Fibroblast of lung (primary cell): ENCODE data around the gene GPR25. TPM values are rescaled to one million over a fixed set of nuclear protein-coding genes. Genes with fewer than 3 reads are reported as not detected.

Source experiments
- DNase-seq, 2 donors: peaks; one replicate each; pipeline versions ENCODE4 v3.0.0 to v3.0.0-alpha.2; 2010; ENCODE audit warnings: low read depth in 2 of 2
- H2AFZ ChIP-seq: 2 replicates; pipeline ENCODE4 v1.5.1; 2012; ENCODE audit warnings: low read length, control low read depth, inconsistent platforms
- H3K27ac ChIP-seq: 2 replicates; pipeline ENCODE4 v1.5.1; 2011; ENCODE audit warnings: low read length, control low read depth; ENCODE audit not compliant: insufficient read depth
- H3K27me3 ChIP-seq: 2 replicates; pipeline ENCODE4 v1.5.1; 2011; ENCODE audit warnings: mild to moderate bottlenecking, low read length; ENCODE audit not compliant: control insufficient read depth, insufficient read depth
- H3K36me3 ChIP-seq: 2 replicates; pipeline ENCODE4 v1.5.1; 2011; ENCODE audit warnings: low read length; ENCODE audit not compliant: control insufficient read depth, insufficient read depth
- H3K4me1 ChIP-seq: 2 replicates; pipeline ENCODE4 v1.5.1; 2011; ENCODE audit warnings: low read length; ENCODE audit not compliant: control insufficient read depth, insufficient read depth; ENCODE audit errors: extremely low read depth
- H3K4me2 ChIP-seq: 2 replicates; pipeline ENCODE4 v1.5.1; 2011; ENCODE audit warnings: low read length, control low read depth; ENCODE audit not compliant: insufficient read depth; ENCODE audit errors: extremely low read depth
- H3K4me3 ChIP-seq, 4 experiments: fragments of 200-600 bp in 1 of 4; sonication (generic) in 1 of 4; replicated peaks in 1 of 4; 2 replicates each; pipeline ENCODE4 v1.5.1; 2011 to 2016; ENCODE audit warnings: low read length in 4 of 4, low read depth in 3 of 4, mild to moderate bottlenecking in 3 of 4, control low read depth in 2 of 4, inconsistent platforms in 1 of 4, mixed read lengths in 1 of 4; ENCODE audit not compliant: insufficient read depth in 1 of 4; ENCODE audit errors: control extremely low read depth in 1 of 4
- H3K79me2 ChIP-seq: 2 replicates; pipeline ENCODE4 v1.5.1; 2012; ENCODE audit warnings: mild to moderate bottlenecking, low read length, inconsistent platforms; ENCODE audit not compliant: control insufficient read depth, insufficient read depth
- H3K9ac ChIP-seq: 2 replicates; pipeline ENCODE4 v1.5.1; 2011; ENCODE audit warnings: mild to moderate bottlenecking, low read length, control low read depth; ENCODE audit not compliant: insufficient read depth
- H3K9me3 ChIP-seq: 2 replicates; pipeline ENCODE4 v1.5.1; 2012; ENCODE audit warnings: low read depth, low read length; ENCODE audit not compliant: control insufficient read depth, insufficient read depth
- H4K20me1 ChIP-seq: 2 replicates; pipeline ENCODE4 v1.5.1; 2011; ENCODE audit warnings: low read length; ENCODE audit not compliant: control insufficient read depth, insufficient read depth; ENCODE audit errors: extremely low read depth
- CTCF ChIP-seq, 2 donors: IDR thresholded peaks in 1 of 2; conservative IDR thresholded peaks in 1 of 2; 1 replicate in 1 of 2; 2 replicates in 1 of 2; pipeline ENCODE4 v1.5.1; 2011 to 2012; ENCODE audit warnings: low read length in 2 of 2, control low read depth in 1 of 2, inconsistent platforms in 1 of 2, low read depth in 1 of 2, mild to moderate bottlenecking in 1 of 2
- EZH2 ChIP-seq: IDR thresholded peaks from 2 replicates; pipeline ENCODE4 v1.5.1; 2012; ENCODE audit warnings: low read length, control low read depth, mild to moderate bottlenecking; ENCODE audit errors: missing control alignments
- polyA plus RNA-seq, 2 donors: library from polyadenylated mRNA; depleted of rRNA in 1 of 2; stranded (reverse) in 1 of 2; unstranded in 1 of 2; fragments of >200 nt; gene quantifications; 2 replicates each; pipeline ENCODE4 v1.2.1, GENCODE V29; 2011 to 2012; ENCODE audit warnings: missing spikeins in 1 of 2
- total RNA-seq: library from RNA; depleted of rRNA; stranded (reverse); fragments of >200 nt; gene quantifications from 2 replicates; pipeline ENCODE4 v1.2.1, GENCODE V29; 2014

GPR25 gene
- total and polyA plus RNA-seq, 2 donors (not counting 1 experiment from before 2014, with no cell fraction given) = not detected

GRCh38 chr1:200894712-200895442 is 22.1 kb downstream of the GPR25 start, which contains the start of gene INAVA:
Gene INAVA, plus strand, starts transcription at chr1:200894900. Its CDS starts 3,501 bp downstream, at chr1:200898401.
- Histone ChIP-seq H3K27ac (no peak within 1 kb of the TSS), H3K4me1 (no peaks in the 10 kb centered on the region), H3K4me3 (no peak within 1 kb of the TSS), H3K4me2 (no peak within 1 kb of the TSS), H3K79me2 (no peaks in the 10 kb centered on the region), H3K27me3 (peaks cover 16% of the 10 kb centered on the region), H3K36me3 (no peaks in the 10 kb centered on the region), H4K20me1 (no peaks in the 10 kb centered on the region), H3K9me3 (no peaks in the 10 kb centered on the region), H2AFZ (no peak within 1 kb of the TSS), H3K9ac (no peak within 1 kb of the TSS)
- DNase-seq = no peak
- TF ChIP-seq CTCF (conservative IDR thresholded peaks at IDR 0.05 in 1 of 2, IDR thresholded peaks at IDR 0.05 in 1 of 2; ENCODE audit: low read depth in 1 of 2, low read length in 2 of 2) (no peak), EZH2 (no peak)

GRCh38 chr1:200895443-200895789 is 22.6 kb downstream of the GPR25 start:
- H3K9me3 ChIP-seq = no peaks in the 10 kb centered on the region
- H3K4me2 ChIP-seq = no peak overlapping the region
- no peak overlapping the region for H3K9ac ChIP-seq
- H3K36me3 ChIP-seq = no peaks in the 10 kb centered on the region
- no peak overlapping the region for H3K27ac ChIP-seq
- H3K4me3 ChIP-seq = no peak overlapping the region
- no peaks in the 10 kb centered on the region for H4K20me1 ChIP-seq
- H3K4me1 ChIP-seq = no peaks in the 10 kb centered on the region
- no peak for DNase-seq
- no peaks in the 10 kb centered on the region for H3K79me2 ChIP-seq
- TF ChIP-seq CTCF (conservative IDR thresholded peaks at IDR 0.05 in 1 of 2, IDR thresholded peaks at IDR 0.05 in 1 of 2; ENCODE audit: low read depth in 1 of 2, low read length in 2 of 2) (no peak), EZH2 (no peak)
- peaks cover 16% of the 10 kb centered on the region for H3K27me3 ChIP-seq
- H2AFZ ChIP-seq = no peak overlapping the region

GRCh38 chr1:200895801-200896530 is 23.2 kb downstream of the GPR25 start:
- Histone ChIP-seq H3K4me2 (no peak overlapping the region), H2AFZ (no peak overlapping the region), H3K4me1 (no peaks in the 10 kb centered on the region), H4K20me1 (no peaks in the 10 kb centered on the region), H3K9ac (no peak overlapping the region), H3K9me3 (no peaks in the 10 kb centered on the region), H3K36me3 (no peaks in the 10 kb centered on the region), H3K4me3 (no peak overlapping the region), H3K79me2 (no peaks in the 10 kb centered on the region), H3K27me3 (peaks cover 16% of the 10 kb centered on the region), H3K27ac (no peak overlapping the region)
- no peak for TF ChIP-seq CTCF (conservative IDR thresholded peaks at IDR 0.05 in 1 of 2, IDR thresholded peaks at IDR 0.05 in 1 of 2; ENCODE audit: low read depth in 1 of 2, low read length in 2 of 2)
- no peak for DNase-seq
